ENCODE measurements around the gene KIF3B.

GRCh38 chr20:32358632-32358882, 81.1 kb downstream of the KIF3B start:
- TF ChIP-seq ZNF274 (IDR thresholded peaks at IDR 0.05; ENCODE audit: low read depth, low read length) (no peak), SUZ12 (IDR thresholded peaks at IDR 0.05; ENCODE audit: extremely low read depth, insufficient read depth, insufficient read length) (no peak), YY1 (IDR thresholded peaks at IDR 0.05; ENCODE audit: insufficient read depth, insufficient read length) (no peak)

All from NT2/D1 (cell line).